ENCODE data around the gene PRSS8. TPM values are rescaled to one million over a fixed set of nuclear protein-coding genes. Genes with fewer than 3 reads are reported as not detected.
"Not testable (repeated sequence)": the region's sequence is repeated elsewhere in the genome, so short reads cannot be mapped to it uniquely, and the experiment has no call there.

The PRSS8 gene
- total RNA-seq, result 17.6 TPM

DNA sequence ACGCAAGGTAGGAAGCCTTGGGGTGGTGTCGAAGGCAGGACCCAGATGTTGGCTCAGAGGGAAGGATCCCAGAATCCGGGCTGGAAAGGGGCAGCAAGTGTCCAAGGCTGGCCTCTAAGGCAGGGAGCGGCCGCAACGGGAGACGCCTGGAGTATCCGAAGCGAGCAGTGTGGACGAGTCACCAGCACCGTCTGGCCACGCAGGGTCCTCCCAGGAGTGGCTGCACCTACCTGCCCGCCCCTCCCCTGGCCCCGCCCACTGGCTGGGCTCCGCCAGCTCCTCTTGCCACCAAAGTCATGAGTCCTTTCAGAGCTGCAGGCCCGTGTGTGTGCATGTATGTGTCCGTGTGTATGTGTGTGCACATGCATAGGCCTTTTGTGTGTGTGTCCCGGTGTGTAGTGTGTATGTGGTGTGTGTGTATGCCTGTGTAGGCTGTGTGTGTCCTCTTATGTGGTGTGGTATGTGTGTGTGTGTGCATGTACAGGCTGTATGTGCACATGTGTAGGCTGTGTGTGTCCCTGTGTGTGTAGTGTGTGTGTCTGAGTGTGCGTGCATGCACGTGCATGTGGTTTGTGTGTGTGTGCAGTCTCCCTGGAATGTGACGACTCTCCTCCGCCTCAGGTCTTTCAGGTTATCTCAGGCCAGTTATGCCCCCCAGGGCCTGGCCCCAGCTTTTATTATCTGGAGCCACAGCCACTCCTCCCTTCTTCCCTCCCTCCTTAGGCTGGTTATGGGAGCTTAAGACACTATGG lies at the start of gene PRSS8:
TSS of gene PRSS8 (minus strand) at position 193 of the 752 bp plus-strand sequence. CDS start 229 bp downstream, outside the sequence.
- no peak for DNase-seq

DNA sequence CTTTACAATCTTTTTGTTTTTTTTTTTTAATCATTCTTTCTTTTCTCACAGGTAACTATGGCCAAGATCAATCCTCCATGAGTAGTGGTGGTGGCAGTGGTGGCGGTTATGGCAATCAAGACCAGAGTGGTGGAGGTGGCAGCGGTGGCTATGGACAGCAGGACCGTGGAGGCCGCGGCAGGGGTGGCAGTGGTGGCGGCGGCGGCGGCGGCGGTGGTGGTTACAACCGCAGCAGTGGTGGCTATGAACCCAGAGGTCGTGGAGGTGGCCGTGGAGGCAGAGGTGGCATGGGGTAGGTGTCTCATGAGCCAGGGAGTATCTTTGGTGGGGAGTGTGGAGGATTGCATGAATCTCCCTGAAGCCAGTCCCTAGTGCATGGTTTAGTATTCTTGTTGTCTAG lies 49.4 kb upstream of the PRSS8 start:
- no peak for DNase-seq

DNA sequence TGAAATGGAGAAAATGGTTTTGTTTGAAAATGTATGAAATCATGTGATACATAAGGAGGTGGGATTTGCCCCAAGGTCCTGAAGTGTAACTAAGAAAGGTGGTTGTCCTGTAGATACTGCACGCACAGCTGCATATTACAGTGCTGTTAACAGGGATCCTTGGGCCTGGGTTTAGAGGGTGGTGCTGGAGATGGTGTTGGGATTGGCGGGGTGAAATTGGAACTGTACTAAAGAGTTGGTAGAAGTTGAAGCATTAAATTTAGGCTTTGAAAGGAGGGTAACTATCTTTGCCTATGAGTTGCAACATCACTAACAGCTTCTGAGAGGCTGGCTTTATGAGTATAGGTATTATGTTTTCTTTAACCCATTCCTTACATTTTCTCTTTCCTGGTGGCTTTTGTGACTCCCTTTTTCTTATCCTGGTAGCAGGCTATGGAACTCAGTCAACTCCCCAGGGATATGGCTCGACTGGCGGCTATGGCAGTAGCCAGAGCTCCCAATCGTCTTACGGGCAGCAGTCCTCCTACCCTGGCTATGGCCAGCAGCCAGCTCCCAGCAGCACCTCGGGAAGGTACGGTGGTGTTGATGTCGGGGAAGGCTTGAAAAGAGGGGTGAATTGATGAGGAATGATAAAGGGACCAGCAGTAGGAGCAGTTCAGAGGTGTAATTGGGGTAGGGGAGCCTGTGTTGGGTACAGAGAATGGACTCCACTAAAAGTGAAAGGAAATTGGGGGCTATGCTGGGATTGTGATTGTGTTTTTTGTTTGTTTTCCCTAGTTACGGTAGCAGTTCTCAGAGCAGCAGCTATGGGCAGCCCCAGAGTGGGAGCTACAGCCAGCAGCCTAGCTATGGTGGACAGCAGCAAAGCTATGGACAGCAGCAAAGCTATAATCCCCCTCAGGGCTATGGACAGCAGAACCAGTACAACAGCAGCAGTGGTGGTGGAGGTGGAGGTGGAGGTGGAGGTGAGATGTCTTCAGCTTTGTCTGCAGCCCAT lies 48.2 kb upstream of the PRSS8 start:
- no peak for DNase-seq

GRCh38 chr16:31182391-31182790 lies 46.9 kb upstream of the PRSS8 start:
- DNase-seq, result no peak

- peak; percentile 32 for DNase-seq
These were observed 45.7 kb upstream of the PRSS8 start for GRCh38 chr16:31181102-31181830.

- peak; percentile 98 for DNase-seq
These were observed 44.4 kb upstream of the PRSS8 start, which contains the start of gene FUS for GRCh38 chr16:31179747-31180459. Gene FUS, plus strand, starts transcription at chr16:31180139. Its CDS starts 76 bp downstream, at chr16:31180215.

DNA sequence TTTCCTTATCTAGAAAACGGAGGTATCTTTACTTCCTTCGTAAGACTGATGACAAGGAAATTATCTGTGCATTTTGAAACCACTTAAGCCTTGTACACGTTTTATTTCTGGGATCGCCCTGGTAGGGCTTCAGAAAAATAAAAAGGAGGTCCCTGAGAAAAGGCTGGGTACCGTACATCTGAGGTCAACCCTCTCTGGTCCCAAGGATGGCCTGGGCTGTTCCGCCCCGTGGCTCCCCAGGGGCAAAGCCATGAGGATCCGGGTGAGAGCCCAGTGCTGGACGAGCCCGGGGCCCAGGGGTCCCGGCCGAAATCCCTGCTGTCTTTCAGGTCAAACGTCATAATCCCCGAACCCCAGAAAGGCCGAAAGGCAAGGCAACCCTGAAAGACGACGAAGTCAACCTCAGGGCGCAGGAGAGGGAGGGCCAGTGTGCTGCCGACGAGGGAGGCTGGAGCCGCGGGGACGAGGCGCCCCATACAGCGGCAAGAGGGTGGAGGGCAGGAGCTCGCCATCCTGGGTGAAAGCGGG lies 43.8 kb upstream of the PRSS8 start:
- peak; percentile 26 for DNase-seq

DNA sequence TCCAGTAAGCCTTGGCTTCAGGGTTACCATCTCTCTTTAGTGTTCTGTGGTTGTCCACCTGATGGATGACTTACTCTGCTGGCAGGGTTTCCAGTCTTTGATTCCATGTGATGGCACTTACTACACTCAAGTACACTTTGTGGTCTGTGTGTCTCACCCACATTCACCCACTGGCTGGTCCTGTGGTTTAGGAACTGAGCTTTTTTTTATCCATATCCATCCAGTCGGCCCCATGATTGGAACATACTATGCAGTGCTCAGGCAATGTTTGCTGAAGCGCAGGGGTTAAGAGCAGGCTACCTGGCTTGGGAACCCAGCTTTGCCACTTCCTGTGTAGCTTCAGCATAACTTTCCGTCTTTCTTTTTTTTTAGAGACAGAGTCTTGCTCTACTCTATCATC lies 41.6 kb upstream of the PRSS8 start:
- no peak for DNase-seq

GRCh38 chr16:31170048-31170447 lies 34.5 kb upstream of the PRSS8 start:
- not testable (repeated sequence) for DNase-seq

GRCh38 chr16:31168848-31169247 lies 33.3 kb upstream of the PRSS8 start:
- no peak for DNase-seq

DNA sequence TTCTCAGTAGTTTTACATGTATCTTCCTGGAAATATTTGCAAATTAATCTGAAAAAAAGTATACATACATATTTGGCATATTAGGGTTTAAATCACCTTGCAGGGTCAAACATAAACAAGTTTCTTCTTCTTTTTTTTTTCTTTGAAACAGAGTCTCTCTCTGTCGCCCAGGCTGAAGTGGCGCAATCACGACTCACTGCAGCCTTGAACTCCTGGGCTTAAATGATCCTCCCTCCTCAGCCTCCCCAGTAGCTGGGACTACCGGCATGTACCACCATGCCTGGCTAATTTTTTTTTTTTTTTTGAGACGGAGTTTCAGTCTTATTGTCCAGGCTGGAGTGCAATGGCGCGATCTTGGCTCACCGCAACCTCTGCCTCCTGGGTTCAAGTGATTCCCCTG lies 31.8 kb upstream of the PRSS8 start:
- DNase-seq, result no peak

DNA sequence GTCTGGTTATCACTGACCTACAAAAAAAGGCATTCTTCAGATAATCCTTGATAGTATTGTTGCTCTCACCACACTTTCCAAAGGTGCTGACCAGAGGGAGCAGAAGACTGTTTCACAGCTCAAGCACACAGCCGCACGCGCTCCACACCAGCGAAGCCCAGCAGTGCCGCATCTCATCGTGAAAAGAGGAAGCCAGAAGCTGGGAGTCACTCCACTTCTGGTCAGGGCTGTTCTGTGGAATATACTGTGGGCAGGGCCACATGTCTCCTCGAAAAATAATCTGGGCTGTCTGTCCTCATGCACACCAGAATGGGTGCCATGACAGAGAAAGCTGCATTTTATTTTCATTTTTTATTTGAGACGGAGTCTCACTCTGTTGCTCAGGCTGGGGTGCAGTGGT lies 21.6 kb upstream of the PRSS8 start:
- no peak for DNase-seq

GRCh38 chr16:31150976-31151375 lies 15.4 kb upstream of the PRSS8 start:
- DNase-seq, result not testable (repeated sequence)

DNA sequence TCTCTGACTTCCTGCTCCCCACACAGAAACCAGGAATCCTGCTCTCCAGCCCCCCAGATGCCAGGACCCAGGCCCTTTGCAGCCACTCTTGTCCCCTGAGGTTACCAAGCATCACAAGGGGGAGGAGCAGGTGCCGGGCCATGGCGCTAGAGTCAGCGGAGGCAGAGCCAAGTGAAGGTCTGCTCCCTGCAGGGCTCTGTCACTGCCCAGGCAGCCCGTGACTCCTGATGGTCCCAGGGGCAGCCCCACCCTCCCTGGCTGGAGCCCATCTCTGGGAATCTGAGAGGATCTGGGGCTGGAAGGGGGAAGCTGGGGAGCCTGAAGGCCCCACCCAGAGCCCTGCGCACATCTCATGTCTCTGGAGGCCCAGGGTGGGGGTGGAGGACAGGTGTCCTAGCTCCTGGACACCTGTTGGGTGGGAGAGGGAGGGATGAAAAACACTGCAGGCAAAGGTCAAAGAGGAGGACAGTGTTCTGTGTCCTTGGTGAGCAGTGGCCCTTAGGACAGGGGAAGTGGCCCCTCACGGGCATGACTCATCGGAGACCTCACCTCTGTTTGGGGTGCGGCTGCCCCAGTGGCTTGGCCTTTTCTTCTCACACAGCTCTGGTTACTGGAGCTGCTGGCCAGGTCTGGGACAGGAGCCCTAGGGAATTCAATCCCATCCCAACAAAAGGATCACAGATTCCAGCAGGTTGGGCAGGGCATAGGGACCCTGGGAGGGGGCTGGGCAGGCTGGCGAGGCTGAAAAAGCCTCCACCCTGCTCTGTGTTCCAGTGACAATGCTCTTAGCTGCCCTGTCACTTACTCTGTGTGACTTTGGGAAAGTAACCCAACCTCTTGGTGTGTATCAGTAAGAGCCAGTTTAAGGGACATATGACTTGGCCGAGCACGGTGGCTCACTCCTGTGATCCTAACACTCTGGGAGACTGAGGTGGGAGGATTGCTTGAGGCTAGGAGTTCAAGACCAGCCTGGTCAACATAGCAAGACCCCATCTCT lies 14.7 kb upstream of the PRSS8 start, which contains the start of gene PRSS36:
TSS of gene PRSS36 (minus strand) at position 173 of the 997 bp plus-strand sequence. CDS start at position 142, 31 bp downstream.
- DNase-seq, result no peak

GRCh38 chr16:31149332-31149731 lies 13.8 kb upstream of the PRSS8 start:
- no peak for DNase-seq

DNA sequence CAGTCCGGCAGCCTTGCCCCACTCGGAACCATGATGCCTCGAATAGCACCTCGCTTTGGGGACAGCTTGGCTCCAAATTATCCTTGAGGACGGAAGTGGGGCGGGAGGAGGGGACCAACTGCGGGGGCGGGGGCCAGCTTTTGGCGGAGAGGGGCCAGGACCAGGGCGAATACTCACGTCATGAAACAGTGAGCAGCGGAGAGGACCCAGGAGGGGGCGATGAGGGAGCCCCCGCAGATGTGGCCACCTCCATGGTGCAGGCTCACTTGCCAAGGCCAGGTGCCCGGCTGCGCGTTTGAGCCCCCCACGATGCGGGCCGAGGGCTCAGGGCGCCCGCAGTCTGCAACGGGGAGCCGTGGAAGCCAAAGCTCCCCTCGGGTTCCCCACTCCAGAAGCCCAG lies 13.4 kb upstream of the PRSS8 start:
- DNase-seq, result no peak

GRCh38 chr16:31148281-31148728 lies 12.8 kb upstream of the PRSS8 start:
- no peak for DNase-seq

DNA sequence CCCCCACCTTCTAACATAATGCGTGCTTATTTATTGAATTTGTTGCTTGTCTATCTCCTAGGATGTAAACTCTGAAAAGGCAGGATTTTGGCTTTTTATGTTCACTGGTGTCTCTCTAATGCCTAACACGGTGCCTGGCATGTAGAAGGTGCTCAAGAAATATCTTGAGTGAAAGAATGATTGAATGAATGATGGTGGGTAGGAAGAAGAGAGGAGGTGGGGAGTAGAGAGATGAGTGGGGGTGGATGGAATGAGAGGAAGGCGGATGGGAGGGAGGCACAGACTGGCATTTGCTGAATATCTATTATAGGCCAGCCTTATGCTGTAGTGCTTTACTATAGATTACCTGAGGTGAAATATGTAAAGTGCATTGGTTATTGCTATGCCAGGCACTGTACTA lies 12.0 kb upstream of the PRSS8 start:
- no peak for DNase-seq

- no peak for DNase-seq
These were observed 10.0 kb upstream of the PRSS8 start for GRCh38 chr16:31145398-31145990.

Data from tongue (tissue), 2 donors.